AG04450 (cell line): ENCODE data around the gene THAP7. TPM values are rescaled to one million over a fixed set of nuclear protein-coding genes. Genes with fewer than 3 reads are reported as not detected.

Experiments used
- CTCF ChIA-PET: fragments of 300-600, 350-600 bp; formaldehyde crosslinking; extraction: SDS; loops from one replicate; lab custom pipeline; 2022; ENCODE audit warnings: antibody characterized with exemption, inconsistent platforms; lab: Charles Lee
- POLR2A ChIA-PET: fragments of 350-600 bp; formaldehyde crosslinking; extraction: SDS; loops from one replicate; lab custom pipeline; 2021; ENCODE audit warnings: antibody characterized with exemption, inconsistent platforms; lab: Yijun Ruan, JAX
- DNase-seq: peaks from one replicate; pipeline ENCODE4 v3.0.0-alpha.2; 2011; ENCODE audit warnings: low read depth, low spot score
- H3K27ac ChIP-seq: one replicate; pipeline ENCODE4 v1.5.1; 2012; ENCODE audit warnings: low read depth, low read length, control low read depth
- H3K27me3 ChIP-seq: one replicate; pipeline ENCODE4 v1.6.0; 2012; ENCODE audit warnings: low read length; ENCODE audit not compliant: control insufficient read depth, insufficient read depth
- H3K4me3 ChIP-seq: 2 replicates; pipeline ENCODE4 v1.5.1; 2011; ENCODE audit warnings: mild to moderate bottlenecking, low read depth, low read length, control low read depth
- H3K9me3 ChIP-seq: 2 replicates; pipeline ENCODE4 v1.5.1; 2012; ENCODE audit warnings: low read length; ENCODE audit not compliant: control insufficient read depth, insufficient read depth
- CTCF ChIP-seq: IDR thresholded peaks from 2 replicates; pipeline ENCODE4 v1.5.1; 2011; ENCODE audit warnings: low read depth, low read length, control low read depth, inconsistent platforms
- polyA plus RNA-seq: library from polyadenylated mRNA; depleted of rRNA; stranded (reverse); fragments of >200 nt; gene quantifications from 2 replicates; pipeline ENCODE4 v1.2.3, GENCODE V29; 2011

Gene THAP7
- polyA plus RNA-seq, 1 experiment: 12.5 TPM

- Histone ChIP-seq H3K27ac (peak overlapping the region; percentile 99), H3K27me3 (no peaks in the 10 kb centered on the region), H3K9me3 (no peaks in the 10 kb centered on the region; the same call in 1 of the 2 replicates), H3K4me3 (peak overlapping the region; percentile 85)
- no peak for TF ChIP-seq CTCF
- no peak for DNase-seq
- ChIA-PET POLR2A (interaction anchor here (0.7 to 1.3 kb wide), 3 partner anchors 19 to 116 kb away, joined by 3 to 4 read pairs (median 3); partner anchors contain the start of gene LZTR1), CTCF (interaction anchor here (0.9 kb wide), 1 partner anchor 115 kb away, joined by 4 read pairs; no protein-coding TSS in a partner anchor)
These were observed 824 bp downstream of the THAP7 start for GRCh38 chr22:21000987-21001600.

- H3K27me3 ChIP-seq: no peaks in the 10 kb centered on the region
- ChIA-PET POLR2A (interaction anchor here (0.7 to 1.3 kb wide), 3 partner anchors 18 to 115 kb away, joined by 3 to 4 read pairs (median 3); partner anchors contain the start of gene LZTR1), CTCF (interaction anchor here (0.9 kb wide), 1 partner anchor 115 kb away, joined by 4 read pairs; no protein-coding TSS in a partner anchor)
- peak overlapping the region; percentile 99 for H3K27ac ChIP-seq
- H3K4me3 ChIP-seq: peak overlapping the region; percentile 85
- H3K9me3 ChIP-seq: no peaks in the 10 kb centered on the region; the same call in 1 of the 2 replicates
- no peak for DNase-seq
- no peak for TF ChIP-seq CTCF
These were observed 1.5 kb downstream of the THAP7 start for GRCh38 chr22:21000207-21000986.

- ChIA-PET CTCF (interaction anchor here (1.5 kb wide), 1 partner anchor 114 kb away, joined by 4 read pairs; no protein-coding TSS in a partner anchor), POLR2A (interaction anchor here (0.6 to 1.3 kb wide), 4 partner anchors 17 to 114 kb away, joined by 3 to 4 read pairs (median 4); partner anchors contain the start of gene LZTR1)
- no peaks in the 10 kb centered on the region; the same call in 1 of the 2 replicates for H3K9me3 ChIP-seq
- H3K4me3 ChIP-seq: no peak overlapping the region
- no peak for DNase-seq
- TF ChIP-seq CTCF: no peak
- H3K27ac ChIP-seq: no peak overlapping the region
- H3K27me3 ChIP-seq: no peaks in the 10 kb centered on the region
These were observed 2.3 kb downstream of the THAP7 start for GRCh38 chr22:20999350-21000206.

- H3K27me3 ChIP-seq: no peaks in the 10 kb centered on the region
- POLR2A ChIA-PET: interaction anchor here (0.6 to 1.3 kb wide), 3 partner anchors 16 to 107 kb away, joined by 3 to 4 read pairs (median 3); partner anchors contain the start of gene LZTR1
- peak overlapping the region; percentile 47 for H3K27ac ChIP-seq
- no peak for TF ChIP-seq CTCF
- no peaks in the 10 kb centered on the region; the same call in 1 of the 2 replicates for H3K9me3 ChIP-seq
- no peak overlapping the region for H3K4me3 ChIP-seq
- CTCF ChIA-PET: interaction anchor here (1.5 kb wide), 1 partner anchor 113 kb away, joined by 4 read pairs; no protein-coding TSS in a partner anchor
- DNase-seq: no peak
These were observed 3.2 kb downstream of the THAP7 start for GRCh38 chr22:20998411-20999336.
